ENCODE results near the gene CALHM5. TPM values are rescaled to one million over a fixed set of nuclear protein-coding genes. Genes with fewer than 3 reads are reported as not detected.

Gene CALHM5
- total RNA-seq, 1 experiment from 2014 or later: not detected

GRCh38 chr6:116518621-116519368, 7.4 kb downstream of the CALHM5 start:
- H4K20me1 ChIP-seq (ENCODE audit: low read length): no peaks in the 10 kb centered on the region
- ATAC-seq: no peak
- POLR2A ChIA-PET (ENCODE audit: unreplicated experiment): no interaction called here
- no peaks in the 10 kb centered on the region for H3K9me2 ChIP-seq (replicated peaks; ENCODE audit: low read length)
- no peaks in the 10 kb centered on the region for H3K9me3 ChIP-seq (ENCODE audit: low read length)
- no peaks in the 10 kb centered on the region for H3K79me2 ChIP-seq (ENCODE audit: low read length)
- intact Hi-C loops (cut with micrococcal nuclease): no loop called here
- no peaks in the 10 kb centered on the region for H3K4me1 ChIP-seq (ENCODE audit: insufficient read depth, low read length)
- DNase-seq: no peak
- CTCF ChIA-PET: no interaction called here
- H3K4me3 ChIP-seq (ENCODE audit: low read length): no peak overlapping the region
- no peaks in the 10 kb centered on the region for H3K27me3 ChIP-seq (ENCODE audit: low read length)
- no peak for TF ChIP-seq EZH2 (IDR thresholded peaks at IDR 0.05; ENCODE audit: low read length, unreplicated experiment)
- TF ChIP-seq EZH2phosphoT487 (IDR thresholded peaks at IDR 0.05; ENCODE audit: borderline replicate concordance, low read length): no peak
- TF ChIP-seq CTCF (conservative IDR thresholded peaks at IDR 0.05; ENCODE audit: low read depth, low read length): no peak
- no peak overlapping the region for H2AFZ ChIP-seq (ENCODE audit: low read length)
- no peaks in the 10 kb centered on the region for H3F3A ChIP-seq (ENCODE audit: low read length, unreplicated experiment)
- no TSS peak for BruUV-seq (replicated peaks)
- no peak overlapping the region for H3K9ac ChIP-seq (ENCODE audit: low read length)
- no peak overlapping the region for H3K4me2 ChIP-seq (ENCODE audit: low read length)
- no peak overlapping the region for H3K27ac ChIP-seq (ENCODE audit: low read length)
- no peaks in the 10 kb centered on the region for H3K36me3 ChIP-seq (ENCODE audit: low read depth, low read length)

- CTCF ChIA-PET: no interaction called here
- H3K27ac ChIP-seq (ENCODE audit: low read length): no peak overlapping the region
These were observed 11.5 kb downstream of the CALHM5 start for GRCh38 chr6:116522896-116523295.

More at GRCh38 chr6:116522896-116523295, 11.5 kb downstream of the CALHM5 start:
- Histone ChIP-seq H3K9me3 (ENCODE audit: low read length) (no peaks in the 10 kb centered on the region), H3K9ac (ENCODE audit: low read length) (no peak overlapping the region), H3K36me3 (ENCODE audit: low read depth, low read length) (no peaks in the 10 kb centered on the region), H3K9me2 (replicated peaks; ENCODE audit: low read length) (no peaks in the 10 kb centered on the region), H3K79me2 (ENCODE audit: low read length) (no peaks in the 10 kb centered on the region), H4K20me1 (ENCODE audit: low read length) (no peaks in the 10 kb centered on the region), H3K27me3 (ENCODE audit: low read length) (no peaks in the 10 kb centered on the region), H3K4me3 (ENCODE audit: low read length) (no peak overlapping the region), H3F3A (ENCODE audit: low read length, unreplicated experiment) (no peaks in the 10 kb centered on the region), H3K4me1 (ENCODE audit: insufficient read depth, low read length) (no peaks in the 10 kb centered on the region), H2AFZ (ENCODE audit: low read length) (no peak overlapping the region), H3K4me2 (ENCODE audit: low read length) (no peak overlapping the region)
- POLR2A ChIA-PET (ENCODE audit: unreplicated experiment): no interaction called here
- ATAC-seq: no peak
- no peak for TF ChIP-seq EZH2 (IDR thresholded peaks at IDR 0.05; ENCODE audit: low read length, unreplicated experiment)
- no peak for TF ChIP-seq EZH2phosphoT487 (IDR thresholded peaks at IDR 0.05; ENCODE audit: borderline replicate concordance, low read length)
- no peak for TF ChIP-seq CTCF (conservative IDR thresholded peaks at IDR 0.05; ENCODE audit: low read depth, low read length)
- BruUV-seq (replicated peaks): no TSS peak
- DNase-seq: no peak
- intact Hi-C loops (cut with micrococcal nuclease): no loop called here

All from PC-3 (cell line).